Measurements from ENCODE around the gene EFCAB11. TPM values are rescaled to one million over a fixed set of nuclear protein-coding genes. Genes with fewer than 3 reads are reported as not detected.

EFCAB11 gene
- total and polyA plus RNA-seq, 9 of the 15 experiments (the other 6 are each of a cell fraction or from before 2014, with no cell fraction given), result 13.4 to 37.9 (median 17.4) TPM

DNA sequence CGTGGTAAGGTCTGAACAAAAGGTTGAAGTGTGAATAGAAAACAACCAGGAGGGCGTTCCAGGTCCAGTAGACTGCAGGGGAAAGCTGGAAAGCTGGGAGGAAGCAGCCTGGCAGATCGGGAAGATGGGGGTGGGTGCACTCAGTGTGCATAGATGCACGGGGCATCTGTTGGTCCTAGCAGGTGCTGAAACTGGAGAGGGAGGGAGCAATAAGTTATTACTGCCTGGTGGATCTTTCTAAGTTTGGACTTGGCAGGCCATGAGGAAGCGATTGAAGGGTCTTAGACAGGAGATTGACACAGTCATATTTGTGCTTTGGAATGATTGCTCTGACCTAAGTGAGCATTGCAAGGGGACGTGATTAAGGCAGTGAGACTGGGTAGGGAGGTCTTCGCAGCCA is 194.4 kb downstream of the EFCAB11 start:
- Histone ChIP-seq H3K9me3 (replicated peaks; ENCODE audit: control insufficient read depth, insufficient read depth, low read depth, low read length) (no peaks in the 10 kb centered on the region), H4K20me1 (replicated peaks; ENCODE audit: control insufficient read depth, insufficient read depth, low read length) (no peaks in the 10 kb centered on the region), H3K9ac (ENCODE audit: insufficient read depth in 1 of 2, low read depth in 2 of 2, low read length in 2 of 2) (no peak overlapping the region), H3K4me3 (no peak overlapping the region), H3K36me3 (ENCODE audit: control insufficient read depth, insufficient read depth, low read length) (no peaks in the 10 kb centered on the region), H3K4me2 (ENCODE audit: insufficient read depth, low read length) (no peak overlapping the region), H3K27me3 (ENCODE audit: control insufficient read depth in 2 of 2, insufficient read depth in 2 of 2, low read length in 2 of 2) (no peaks in the 10 kb centered on the region; a peak in 1 of 5 replicates), H2AFZ (ENCODE audit: low read depth, low read length) (no peak overlapping the region), H3K27ac (ENCODE audit: extremely low read depth, low read depth, low read length) (no peak overlapping the region), H3K79me2 (ENCODE audit: control insufficient read depth, insufficient read depth, low read length) (no peaks in the 10 kb centered on the region), H3K9me1 (ENCODE audit: control insufficient read depth, insufficient read depth, low read length) (no peaks in the 10 kb centered on the region), H3K4me1 (replicated peaks in 1 of 2; ENCODE audit: control insufficient read depth in 2 of 2, insufficient read depth in 2 of 2, low read length in 2 of 2) (no peaks in the 10 kb centered on the region)
- intact Hi-C loops (cut with micrococcal nuclease), result no loop called here
- WGBS (ENCODE audit: insufficient coverage, low coverage, missing lambda C conversion rate), result 1% methylated on average over 7 of the region's 7 CpGs
- POLR2A ChIA-PET, result no interaction called here
- FAIRE-seq, result no peak
- CTCF ChIA-PET (ENCODE audit: low intra/inter-chr PET ratio), result no interaction called here
- in situ Hi-C loops (cut with MboI), result no loop called here
- BruUV-seq (replicated peaks), result no TSS peak
- ATAC-seq, result no peak
- DNase-seq (ENCODE audit: extremely low read depth in 1 of 4, low spot score in 3 of 4), result no peak
- no peak for TF ChIP-seq EZH2 (IDR thresholded peaks at IDR 0.05; ENCODE audit: borderline replicate concordance, low read depth, low read length)

DNA sequence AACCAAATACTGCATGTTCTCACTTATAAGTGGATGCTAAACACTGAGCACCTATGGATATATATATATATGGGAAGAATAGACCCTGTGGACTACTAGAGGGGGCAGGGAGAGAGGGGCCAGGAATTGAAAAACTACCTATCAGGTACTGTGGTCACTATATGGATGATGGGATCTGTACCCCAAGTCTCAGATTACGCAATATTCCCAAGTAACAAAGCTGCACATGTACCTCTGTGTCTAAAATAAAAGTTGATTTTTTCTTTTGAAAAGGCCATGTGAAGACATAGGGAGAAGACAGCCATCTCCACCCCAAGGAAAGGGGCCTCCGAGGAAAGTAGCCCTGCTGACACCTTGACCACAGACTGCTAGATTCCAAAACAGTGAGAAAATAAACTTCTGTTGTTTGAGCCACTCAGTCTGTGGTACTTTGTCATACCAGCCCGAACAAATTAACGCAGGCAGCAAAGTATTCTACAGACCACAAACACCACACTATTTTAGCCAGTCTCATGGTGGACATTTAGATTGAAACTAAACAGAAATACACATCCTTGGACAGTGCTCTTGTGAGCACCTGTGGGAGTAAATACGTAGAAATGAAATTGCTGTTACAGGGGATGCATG is 197.1 kb downstream of the EFCAB11 start:
- CTCF ChIA-PET (ENCODE audit: low intra/inter-chr PET ratio), result no interaction called here
- intact Hi-C loops (cut with micrococcal nuclease) (no loop called here), in situ Hi-C loops (cut with MboI) (no loop called here)
- BruUV-seq (replicated peaks), result no TSS peak
- no peak for ATAC-seq
- Histone ChIP-seq H3K9ac (ENCODE audit: insufficient read depth in 1 of 2, low read depth in 2 of 2, low read length in 2 of 2) (no peak overlapping the region), H3K36me3 (ENCODE audit: control insufficient read depth, insufficient read depth, low read length) (no peaks in the 10 kb centered on the region), H3K9me3 (replicated peaks; ENCODE audit: control insufficient read depth, insufficient read depth, low read depth, low read length) (no peaks in the 10 kb centered on the region), H2AFZ (ENCODE audit: low read depth, low read length) (no peak overlapping the region), H3K27me3 (ENCODE audit: control insufficient read depth in 2 of 2, insufficient read depth in 2 of 2, low read length in 2 of 2) (no peaks in the 10 kb centered on the region; a peak in 1 of 5 replicates), H3K4me1 (replicated peaks in 1 of 2; ENCODE audit: control insufficient read depth in 2 of 2, insufficient read depth in 2 of 2, low read length in 2 of 2) (no peaks in the 10 kb centered on the region), H3K4me3 (no peak overlapping the region), H3K9me1 (ENCODE audit: control insufficient read depth, insufficient read depth, low read length) (no peaks in the 10 kb centered on the region), H3K27ac (ENCODE audit: extremely low read depth, low read depth, low read length) (no peak overlapping the region), H4K20me1 (replicated peaks; ENCODE audit: control insufficient read depth, insufficient read depth, low read length) (no peaks in the 10 kb centered on the region), H3K79me2 (ENCODE audit: control insufficient read depth, insufficient read depth, low read length) (no peaks in the 10 kb centered on the region), H3K4me2 (ENCODE audit: insufficient read depth, low read length) (no peak overlapping the region)
- WGBS (ENCODE audit: insufficient coverage, low coverage, missing lambda C conversion rate), result 0% methylated on average over 4 of the region's 5 CpGs
- FAIRE-seq, result no peak
- POLR2A ChIA-PET, result no interaction called here
- DNase-seq (ENCODE audit: extremely low read depth in 1 of 4, low spot score in 3 of 4), result no peak
- TF ChIP-seq ZNF263 (CRISPR knock-in tag; IDR thresholded peaks at IDR 0.05; ENCODE audit: borderline replicate concordance), result no peak
- no peak for TF ChIP-seq CEBPG (CRISPR knock-in tag; IDR thresholded peaks at IDR 0.05)
- peak in 1 of 2 experiments; percentile 73; a peak in 2 of 4 replicates for TF ChIP-seq CEBPG (tag; conservative IDR thresholded peaks at IDR 0.05 in 1 of 2, IDR thresholded peaks at IDR 0.05 in 1 of 2)
- no peak for TF ChIP-seq BMI1 (IDR thresholded peaks at IDR 0.05; ENCODE audit: low read length)
- no peak for TF ChIP-seq ETV1 (tag; conservative IDR thresholded peaks at IDR 0.05; ENCODE audit: low read depth)
- TF ChIP-seq CHCHD3 (CRISPR knock-in tag; IDR thresholded peaks at IDR 0.05), result no peak
- TF ChIP-seq ZNF184 (CRISPR knock-in tag; IDR thresholded peaks at IDR 0.05), result no peak
- TF ChIP-seq CEBPB (tag; IDR thresholded peaks at IDR 0.05), result peak; percentile 53
- no peak for TF ChIP-seq ZNF668 (CRISPR knock-in tag; IDR thresholded peaks at IDR 0.05)
